ENCODE measurements around the gene ZNF618. TPM values are rescaled to one million over a fixed set of nuclear protein-coding genes. Genes with fewer than 3 reads are reported as not detected.

The ZNF618 gene
- total RNA-seq, 1 experiment from 2014 or later: 1.2 TPM

- Histone ChIP-seq H3K27me3 (replicated peaks; ENCODE audit: control insufficient read depth, insufficient read depth, low read length) (peaks cover 1% of the 10 kb centered on the region; the same call in 1 of the 2 replicates), H3K4me3 (ENCODE audit: low read depth, low read length) (no peak overlapping the region), H3K4me1 (no peaks in the 10 kb centered on the region), H3K9me3 (no peaks in the 10 kb centered on the region), H3K36me3 (ENCODE audit: control insufficient read depth, insufficient read depth, low read length) (no peaks in the 10 kb centered on the region)
- BruUV-seq (replicated peaks): no TSS peak
- DNase-seq: no peak
- POLR2A ChIA-PET: interaction anchor here (0.7 kb wide), 1 partner anchor 238 kb away, joined by 7 read pairs; no protein-coding TSS in a partner anchor
- H3K27me3 Mint-ChIP-seq (ENCODE audit: insufficient read depth, unreplicated experiment): peaks cover 28% of the 10 kb centered on the region
- TF ChIP-seq, protein P1, sequence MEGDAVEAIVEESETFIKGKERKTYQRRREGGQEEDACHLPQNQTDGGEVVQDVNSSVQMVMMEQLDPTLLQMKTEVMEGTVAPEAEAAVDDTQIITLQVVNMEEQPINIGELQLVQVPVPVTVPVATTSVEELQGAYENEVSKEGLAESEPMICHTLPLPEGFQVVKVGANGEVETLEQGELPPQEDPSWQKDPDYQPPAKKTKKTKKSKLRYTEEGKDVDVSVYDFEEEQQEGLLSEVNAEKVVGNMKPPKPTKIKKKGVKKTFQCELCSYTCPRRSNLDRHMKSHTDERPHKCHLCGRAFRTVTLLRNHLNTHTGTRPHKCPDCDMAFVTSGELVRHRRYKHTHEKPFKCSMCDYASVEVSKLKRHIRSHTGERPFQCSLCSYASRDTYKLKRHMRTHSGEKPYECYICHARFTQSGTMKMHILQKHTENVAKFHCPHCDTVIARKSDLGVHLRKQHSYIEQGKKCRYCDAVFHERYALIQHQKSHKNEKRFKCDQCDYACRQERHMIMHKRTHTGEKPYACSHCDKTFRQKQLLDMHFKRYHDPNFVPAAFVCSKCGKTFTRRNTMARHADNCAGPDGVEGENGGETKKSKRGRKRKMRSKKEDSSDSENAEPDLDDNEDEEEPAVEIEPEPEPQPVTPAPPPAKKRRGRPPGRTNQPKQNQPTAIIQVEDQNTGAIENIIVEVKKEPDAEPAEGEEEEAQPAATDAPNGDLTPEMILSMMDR (IDR thresholded peaks at IDR 0.05; ENCODE audit: insufficient read depth in 1 of 2, low read depth in 1 of 2, low read length in 1 of 2, severe bottlenecking in 1 of 2, unreplicated experiment in 1 of 2): no peak
- H3K27ac Mint-ChIP-seq (ENCODE audit: unreplicated experiment): no peak overlapping the region
- no peaks in the 10 kb centered on the region for H3K9me3 Mint-ChIP-seq (ENCODE audit: unreplicated experiment)
- CTCF ChIA-PET: no interaction called here
- H3K4me3 Mint-ChIP-seq (ENCODE audit: unreplicated experiment): no peak overlapping the region
- no peaks in the 10 kb centered on the region for H3K4me1 Mint-ChIP-seq (ENCODE audit: low read depth, unreplicated experiment)
- H3K36me3 Mint-ChIP-seq (ENCODE audit: insufficient read depth, unreplicated experiment): no peaks in the 10 kb centered on the region
- intact Hi-C loops (cut with micrococcal nuclease; ENCODE audit: unreplicated experiment): no loop called here
These were observed 27.5 kb downstream of the ZNF618 start for GRCh38 chr9:113903514-113904077.

- intact Hi-C loops (cut with micrococcal nuclease; ENCODE audit: unreplicated experiment): no loop called here
- TF ChIP-seq, protein P1 (IDR thresholded peaks at IDR 0.05; ENCODE audit: insufficient read depth in 1 of 2, low read depth in 1 of 2, low read length in 1 of 2, severe bottlenecking in 1 of 2, unreplicated experiment in 1 of 2): no peak
- no peaks in the 10 kb centered on the region for H3K4me1 Mint-ChIP-seq (ENCODE audit: low read depth, unreplicated experiment)
- H3K36me3 ChIP-seq (ENCODE audit: control insufficient read depth, insufficient read depth, low read length): no peaks in the 10 kb centered on the region
- H3K9me3 Mint-ChIP-seq (ENCODE audit: unreplicated experiment): no peaks in the 10 kb centered on the region
- no peak overlapping the region for H3K4me3 ChIP-seq (ENCODE audit: low read depth, low read length)
- no peak overlapping the region for H3K27ac Mint-ChIP-seq (ENCODE audit: unreplicated experiment)
- no peaks in the 10 kb centered on the region for H3K9me3 ChIP-seq
- no peaks in the 10 kb centered on the region for H3K4me1 ChIP-seq
- ChIA-PET CTCF (no interaction called here), POLR2A (no interaction called here)
- peaks cover 1% of the 10 kb centered on the region; the same call in 1 of the 2 replicates for H3K27me3 ChIP-seq (replicated peaks; ENCODE audit: control insufficient read depth, insufficient read depth, low read length)
- H3K4me3 Mint-ChIP-seq (ENCODE audit: unreplicated experiment): no peak overlapping the region
- H3K27me3 Mint-ChIP-seq (ENCODE audit: insufficient read depth, unreplicated experiment): peaks cover 24% of the 10 kb centered on the region
- no peaks in the 10 kb centered on the region for H3K36me3 Mint-ChIP-seq (ENCODE audit: insufficient read depth, unreplicated experiment)
- no TSS peak for BruUV-seq (replicated peaks)
- no peak for DNase-seq
These were observed 30.5 kb downstream of the ZNF618 start for GRCh38 chr9:113906411-113907110.

DNA sequence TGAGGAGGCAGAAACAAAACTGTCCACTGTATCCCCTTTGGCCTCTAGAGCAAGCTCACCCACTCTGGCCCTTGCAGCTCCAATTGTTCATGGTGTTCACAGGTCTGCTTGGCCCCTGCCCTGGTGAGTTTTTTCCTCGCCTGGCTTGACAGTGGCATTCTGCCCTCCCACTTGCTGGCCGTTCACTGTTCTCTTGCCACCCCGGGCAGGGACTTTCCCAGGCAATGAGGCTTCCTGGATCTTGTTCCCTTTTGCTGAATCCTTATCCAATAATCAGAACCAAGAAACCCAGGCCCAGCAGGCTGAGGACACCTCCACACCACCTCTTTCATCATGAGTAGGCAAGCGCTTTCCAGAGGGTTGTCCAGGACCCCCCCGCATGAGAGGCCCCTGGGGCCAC, 31.2 kb downstream of the ZNF618 start:
- H3K36me3 Mint-ChIP-seq (ENCODE audit: insufficient read depth, unreplicated experiment): no peaks in the 10 kb centered on the region
- no peaks in the 10 kb centered on the region for H3K36me3 ChIP-seq (ENCODE audit: control insufficient read depth, insufficient read depth, low read length)
- POLR2A ChIA-PET: no interaction called here
- DNase-seq: no peak
- TF ChIP-seq, protein P1 (IDR thresholded peaks at IDR 0.05; ENCODE audit: insufficient read depth in 1 of 2, low read depth in 1 of 2, low read length in 1 of 2, severe bottlenecking in 1 of 2, unreplicated experiment in 1 of 2): no peak
- CTCF ChIA-PET: no interaction called here
- H3K4me3 Mint-ChIP-seq (ENCODE audit: unreplicated experiment): no peak overlapping the region
- no peaks in the 10 kb centered on the region for H3K9me3 ChIP-seq
- no peak overlapping the region for H3K27ac Mint-ChIP-seq (ENCODE audit: unreplicated experiment)
- H3K27me3 Mint-ChIP-seq (ENCODE audit: insufficient read depth, unreplicated experiment): peaks cover 24% of the 10 kb centered on the region
- no peaks in the 10 kb centered on the region for H3K9me3 Mint-ChIP-seq (ENCODE audit: unreplicated experiment)
- H3K4me3 ChIP-seq (ENCODE audit: low read depth, low read length): no peak overlapping the region
- BruUV-seq (replicated peaks): no TSS peak
- H3K4me1 ChIP-seq: no peaks in the 10 kb centered on the region
- peaks cover 1% of the 10 kb centered on the region; the same call in 1 of the 2 replicates for H3K27me3 ChIP-seq (replicated peaks; ENCODE audit: control insufficient read depth, insufficient read depth, low read length)
- intact Hi-C loops (cut with micrococcal nuclease; ENCODE audit: unreplicated experiment): no loop called here
- H3K4me1 Mint-ChIP-seq (ENCODE audit: low read depth, unreplicated experiment): no peaks in the 10 kb centered on the region
